GM12873 (cell line): Measurements from ENCODE around the gene CHCHD6.

Source experiments
- TF ChIP-seq, protein P1 (sequence below): IDR thresholded peaks from 2 replicates; pipeline ENCODE4 v1.5.1; 2012; ENCODE audit warnings: low read depth, mild to moderate bottlenecking, moderate library complexity, low read length, control low read depth; ENCODE audit not compliant: insufficient read depth; ENCODE audit errors: missing control alignments

Gene CHCHD6

GRCh38 chr3:126851382-126851781 lies 147.3 kb downstream of the CHCHD6 start:
- TF ChIP-seq, protein P1, sequence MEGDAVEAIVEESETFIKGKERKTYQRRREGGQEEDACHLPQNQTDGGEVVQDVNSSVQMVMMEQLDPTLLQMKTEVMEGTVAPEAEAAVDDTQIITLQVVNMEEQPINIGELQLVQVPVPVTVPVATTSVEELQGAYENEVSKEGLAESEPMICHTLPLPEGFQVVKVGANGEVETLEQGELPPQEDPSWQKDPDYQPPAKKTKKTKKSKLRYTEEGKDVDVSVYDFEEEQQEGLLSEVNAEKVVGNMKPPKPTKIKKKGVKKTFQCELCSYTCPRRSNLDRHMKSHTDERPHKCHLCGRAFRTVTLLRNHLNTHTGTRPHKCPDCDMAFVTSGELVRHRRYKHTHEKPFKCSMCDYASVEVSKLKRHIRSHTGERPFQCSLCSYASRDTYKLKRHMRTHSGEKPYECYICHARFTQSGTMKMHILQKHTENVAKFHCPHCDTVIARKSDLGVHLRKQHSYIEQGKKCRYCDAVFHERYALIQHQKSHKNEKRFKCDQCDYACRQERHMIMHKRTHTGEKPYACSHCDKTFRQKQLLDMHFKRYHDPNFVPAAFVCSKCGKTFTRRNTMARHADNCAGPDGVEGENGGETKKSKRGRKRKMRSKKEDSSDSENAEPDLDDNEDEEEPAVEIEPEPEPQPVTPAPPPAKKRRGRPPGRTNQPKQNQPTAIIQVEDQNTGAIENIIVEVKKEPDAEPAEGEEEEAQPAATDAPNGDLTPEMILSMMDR = no peak

DNA sequence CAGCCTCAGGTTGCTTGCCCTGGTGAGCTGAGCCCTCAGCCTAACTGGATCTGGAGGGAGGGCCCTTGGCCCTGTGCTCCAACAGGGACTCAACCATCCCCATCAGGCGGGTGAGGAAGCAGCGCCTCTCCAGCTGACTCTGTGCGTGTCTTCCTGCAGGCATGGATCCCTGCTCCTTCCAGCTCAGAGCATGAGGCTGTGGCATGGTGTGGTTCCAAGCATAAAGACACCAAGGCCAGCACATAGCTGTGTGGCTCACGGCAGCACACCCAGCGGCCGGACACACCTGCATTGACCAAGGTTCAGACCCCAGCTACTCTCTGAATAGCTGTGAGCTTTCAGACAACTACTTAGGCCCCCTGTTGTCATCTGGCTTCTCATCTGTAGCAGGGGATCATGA lies 147.9 kb downstream of the CHCHD6 start:
- TF ChIP-seq, protein P1 = no peak

DNA sequence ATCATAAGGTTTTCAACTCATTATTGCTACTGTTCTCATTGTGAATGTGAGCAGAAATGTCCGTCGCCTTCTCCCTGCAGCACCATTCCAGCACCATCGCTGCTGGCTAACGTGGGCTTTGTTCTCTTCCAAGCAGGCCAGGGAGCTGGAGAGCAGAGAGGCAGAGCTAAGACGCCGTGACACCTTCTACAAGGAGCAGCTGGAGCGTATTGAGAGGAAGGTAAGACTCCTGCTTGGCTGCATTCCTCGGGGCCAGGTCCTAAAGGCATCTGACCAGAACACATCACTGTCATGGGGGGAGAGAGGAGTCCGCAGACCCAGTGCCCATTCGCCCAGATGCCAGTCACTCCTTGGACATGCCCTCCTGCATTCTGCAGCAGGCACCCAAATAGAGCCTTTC lies 148.5 kb downstream of the CHCHD6 start:
- TF ChIP-seq, protein P1 = no peak

DNA sequence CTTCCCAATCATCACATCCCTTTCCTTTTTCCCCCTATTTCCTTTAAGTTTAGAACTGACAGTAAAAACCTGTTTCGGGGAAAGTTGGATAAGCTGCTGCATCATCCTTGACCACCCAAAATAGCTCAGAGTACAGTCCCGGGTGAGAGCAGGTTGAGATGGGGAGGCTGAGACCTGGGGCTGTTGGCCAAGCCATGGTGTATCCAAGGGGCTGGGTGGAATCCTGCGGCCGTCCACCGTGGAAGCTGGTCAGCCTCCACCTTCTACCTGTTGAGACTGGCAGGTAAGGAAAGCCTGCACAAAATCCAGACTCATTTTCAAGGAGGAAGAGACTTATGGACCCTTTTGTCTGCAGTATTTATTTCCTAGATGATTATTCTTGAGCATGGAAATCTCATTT lies 150.6 kb downstream of the CHCHD6 start:
- TF ChIP-seq, protein P1 = no peak

- TF ChIP-seq, protein P1 = no peak
These were observed 151.3 kb downstream of the CHCHD6 start for GRCh38 chr3:126855374-126855773.

DNA sequence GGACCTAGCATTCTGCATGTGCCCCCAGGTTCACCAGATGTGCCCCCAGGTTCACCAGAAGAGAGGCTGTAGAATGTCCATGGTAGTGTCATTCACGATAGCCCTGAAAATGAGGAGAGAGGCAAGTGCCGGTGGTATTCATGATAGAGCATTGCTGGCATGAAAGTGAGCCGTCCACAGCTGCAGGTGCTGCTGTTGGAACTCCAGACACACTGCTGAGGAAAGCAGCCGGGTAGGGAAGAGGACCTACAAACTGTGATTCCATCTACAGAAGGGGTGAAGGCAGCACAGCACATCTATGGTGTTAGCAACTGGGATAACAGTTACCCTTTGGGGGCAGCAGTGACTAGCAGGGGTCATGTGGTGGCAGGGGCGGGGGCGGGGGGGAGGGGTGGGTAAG lies 153.9 kb downstream of the CHCHD6 start:
- TF ChIP-seq, protein P1 = no peak

- TF ChIP-seq, protein P1 = no peak
These were observed 154.4 kb downstream of the CHCHD6 start for GRCh38 chr3:126858401-126858800.
